Neuronal stem cell (in vitro differentiated cells): ENCODE data around the gene PRKCE.

Source experiments
- DNase-seq: peaks from one replicate; pipeline ENCODE4 v3.0.0-alpha.2; 2013; ENCODE audit warnings: low spot score
- H2AFZ ChIP-seq: one replicate; pipeline ENCODE4 v1.6.1; 2013; ENCODE audit warnings: mild to moderate bottlenecking, low read length, inconsistent platforms
- H2AK5ac ChIP-seq: 2 replicates; pipeline ENCODE4 v1.6.1; 2013; ENCODE audit warnings: low read depth, mild to moderate bottlenecking, inconsistent platforms, low read length, moderate library complexity, mixed read lengths
- H2BK120ac ChIP-seq: 2 replicates; pipeline ENCODE4 v1.6.1; 2013; ENCODE audit warnings: low read depth, mild to moderate bottlenecking, inconsistent platforms, low read length, moderate library complexity, mixed read lengths
- H2BK12ac ChIP-seq: one replicate; pipeline ENCODE4 v1.6.1; 2013; ENCODE audit warnings: low read length, inconsistent platforms
- H2BK15ac ChIP-seq: 2 replicates; pipeline ENCODE4 v1.6.1; 2013; ENCODE audit warnings: mild to moderate bottlenecking, low read length, inconsistent platforms, mixed read lengths
- H2BK5ac ChIP-seq: one replicate; pipeline ENCODE4 v1.6.1; 2013; ENCODE audit warnings: inconsistent platforms, mild to moderate bottlenecking, low read length, moderate library complexity
- H3K14ac ChIP-seq: one replicate; pipeline ENCODE4 v1.6.1; 2013; ENCODE audit warnings: low read length, inconsistent platforms
- H3K18ac ChIP-seq: 2 replicates; pipeline ENCODE4 v1.6.1; 2013; ENCODE audit warnings: low read length, inconsistent platforms
- H3K23ac ChIP-seq: 2 replicates; pipeline ENCODE4 v1.6.1; 2013; ENCODE audit warnings: low read depth, mild to moderate bottlenecking, mixed read lengths, low read length, inconsistent platforms; ENCODE audit not compliant: poor library complexity
- H3K27ac ChIP-seq: replicated peaks from 3 replicates; pipeline ENCODE4 v1.5.1; 2013; ENCODE audit warnings: low read length, inconsistent platforms
- H3K27me3 ChIP-seq, 3 experiments: 2 replicates each; pipeline ENCODE4 v1.6.1; 2013; ENCODE audit warnings: low read length in 3 of 3, mild to moderate bottlenecking in 2 of 3, inconsistent platforms in 1 of 3, low read depth in 1 of 3, mixed read lengths in 1 of 3, moderate library complexity in 1 of 3; ENCODE audit not compliant: control insufficient read depth in 3 of 3, insufficient read depth in 3 of 3
- H3K36me3 ChIP-seq, 2 donors: replicated peaks in 1 of 2; 2 replicates each; pipeline ENCODE4 v1.6.1; 2013; ENCODE audit warnings: low read length in 2 of 2; ENCODE audit not compliant: control insufficient read depth in 2 of 2, insufficient read depth in 2 of 2
- H3K4ac ChIP-seq: 2 replicates; pipeline ENCODE4 v1.6.1; 2013; ENCODE audit warnings: inconsistent platforms, mild to moderate bottlenecking, low read length, moderate library complexity
- H3K4me1 ChIP-seq, 2 donors: 1 replicate in 1 of 2; 2 replicates in 1 of 2; pipeline ENCODE4 v1.6.1; 2013; ENCODE audit warnings: low read length in 2 of 2, low read depth in 1 of 2; ENCODE audit not compliant: control insufficient read depth in 2 of 2, insufficient read depth in 1 of 2
- H3K4me2 ChIP-seq: one replicate; pipeline ENCODE4 v1.6.1; 2013; ENCODE audit warnings: mild to moderate bottlenecking, low read length, inconsistent platforms; ENCODE audit not compliant: insufficient read depth, poor library complexity, severe bottlenecking
- H3K4me3 ChIP-seq, 2 donors: 2 replicates each; pipeline ENCODE4 v1.5.1; 2013; ENCODE audit warnings: low read length in 2 of 2, mild to moderate bottlenecking in 2 of 2, inconsistent platforms in 1 of 2, moderate library complexity in 1 of 2
- H3K79me1 ChIP-seq: one replicate; pipeline ENCODE4 v1.6.1; 2013; ENCODE audit warnings: low read depth, mild to moderate bottlenecking, inconsistent platforms, low read length, moderate library complexity
- H3K9ac ChIP-seq: one replicate; pipeline ENCODE4 v1.6.1; 2013; ENCODE audit warnings: mild to moderate bottlenecking, low read depth, low read length, inconsistent platforms; ENCODE audit not compliant: poor library complexity
- H3K9me3 ChIP-seq, 2 donors: replicated peaks in 1 of 2; 2 replicates each; pipeline versions ENCODE3 to v1.6.1; 2013; ENCODE audit warnings: low read length in 2 of 2, mild to moderate bottlenecking in 2 of 2, inconsistent platforms in 1 of 2, low read depth in 1 of 2, mixed read lengths in 1 of 2, moderate library complexity in 1 of 2; ENCODE audit not compliant: control insufficient read depth in 2 of 2, insufficient read depth in 1 of 2
- H4K8ac ChIP-seq: one replicate; pipeline ENCODE4 v1.6.1; 2013; ENCODE audit warnings: low read depth, mild to moderate bottlenecking, inconsistent platforms, low read length, moderate library complexity
- H4K91ac ChIP-seq: one replicate; pipeline ENCODE4 v1.6.1; 2013; ENCODE audit warnings: low read length, low read depth, mild to moderate bottlenecking, inconsistent platforms; ENCODE audit not compliant: poor library complexity
- WGBS, 2 donors: extraction: QIAGEN DNeasy Blood & Tissue Kit; methylation state at CpG; one replicate each; pipeline ENCODE4 v1.1.7; 2013; ENCODE audit warnings: missing lambda C conversion rate in 2 of 2, mixed read lengths in 1 of 2; ENCODE audit not compliant: insufficient read length in 2 of 2, insufficient replicate concordance in 1 of 2; ENCODE audit errors: extremely low coverage in 2 of 2; 5-methylcytosine and 5-hydroxymethylcytosine counted together

Gene PRKCE

DNA sequence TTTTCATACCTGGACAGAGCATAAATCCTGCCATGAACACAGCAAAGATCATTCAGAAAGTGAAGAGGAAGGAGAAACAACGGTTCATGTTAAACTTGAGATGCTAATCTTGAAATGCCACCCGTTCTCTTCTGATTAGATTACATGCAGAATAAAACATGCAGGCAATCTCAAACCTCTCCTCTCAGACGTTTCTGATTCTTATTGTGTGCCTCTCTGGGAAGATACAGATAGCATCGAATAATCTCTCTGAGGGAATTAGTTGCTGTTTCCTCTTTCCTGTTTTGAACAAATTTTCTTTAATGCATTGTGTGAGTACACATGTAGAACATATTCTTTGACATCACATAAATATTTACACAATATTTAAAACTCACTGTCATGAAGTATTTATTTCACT is 313.4 kb downstream of the PRKCE start:
- DNase-seq, result no peak
- H2AK5ac ChIP-seq, result no peak overlapping the region
- no peak overlapping the region for H2BK120ac ChIP-seq
- no peaks in the 10 kb centered on the region for H3K79me1 ChIP-seq
- no peak overlapping the region for H3K4ac ChIP-seq
- H3K9ac ChIP-seq, result no peak overlapping the region
- no peak overlapping the region for H4K8ac ChIP-seq
- H3K4me1 ChIP-seq, result no peaks in the 10 kb centered on the region
- H3K23ac ChIP-seq, result no peak overlapping the region
- H3K27ac ChIP-seq, result no peak overlapping the region
- H3K27me3 ChIP-seq, result no peaks in the 10 kb centered on the region
- no peak overlapping the region for H2BK5ac ChIP-seq
- no peak overlapping the region for H2AFZ ChIP-seq
- no peak overlapping the region for H3K4me3 ChIP-seq
- no peak overlapping the region for H3K18ac ChIP-seq
- H3K36me3 ChIP-seq, result no peaks in the 10 kb centered on the region
- WGBS, 2 donors, result no CpG with 5 or more reads among the region's 4 CpGs
- no peak overlapping the region for H2BK12ac ChIP-seq
- H3K9me3 ChIP-seq, result no peaks in the 10 kb centered on the region
- H2BK15ac ChIP-seq, result no peak overlapping the region
- H3K14ac ChIP-seq, result no peak overlapping the region
- no peak overlapping the region for H3K4me2 ChIP-seq
- no peak overlapping the region for H4K91ac ChIP-seq

GRCh38 chr2:45965871-45966498 is 314.5 kb downstream of the PRKCE start:
- no peak overlapping the region for H2BK12ac ChIP-seq
- no peak overlapping the region for H4K8ac ChIP-seq
- no peak overlapping the region for H3K4me3 ChIP-seq
- H3K79me1 ChIP-seq, result no peaks in the 10 kb centered on the region
- no peak overlapping the region for H3K4me2 ChIP-seq
- no peak overlapping the region for H3K9ac ChIP-seq
- WGBS, 2 donors, result no CpG with 5 or more reads among the region's 11 CpGs
- no peak for DNase-seq
- no peaks in the 10 kb centered on the region for H3K9me3 ChIP-seq
- H2AK5ac ChIP-seq, result no peak overlapping the region
- H3K14ac ChIP-seq, result no peak overlapping the region
- H3K4me1 ChIP-seq, result no peaks in the 10 kb centered on the region
- H2BK15ac ChIP-seq, result no peak overlapping the region
- H3K36me3 ChIP-seq, result no peaks in the 10 kb centered on the region
- H4K91ac ChIP-seq, result no peak overlapping the region
- no peak overlapping the region for H3K18ac ChIP-seq
- H3K4ac ChIP-seq, result no peak overlapping the region
- H2BK120ac ChIP-seq, result no peak overlapping the region
- H3K27ac ChIP-seq, result no peak overlapping the region
- no peaks in the 10 kb centered on the region for H3K27me3 ChIP-seq
- H2AFZ ChIP-seq, result no peak overlapping the region
- no peak overlapping the region for H2BK5ac ChIP-seq
- no peak overlapping the region for H3K23ac ChIP-seq

GRCh38 chr2:45968946-45969584 is 317.6 kb downstream of the PRKCE start:
- Histone ChIP-seq H2BK120ac (no peak overlapping the region), H3K9me3 (no peaks in the 10 kb centered on the region), H3K4me1 (no peaks in the 10 kb centered on the region), H3K4ac (no peak overlapping the region), H4K91ac (no peak overlapping the region), H3K27me3 (no peaks in the 10 kb centered on the region), H3K23ac (no peak overlapping the region), H3K27ac (no peak overlapping the region), H3K9ac (no peak overlapping the region), H2BK15ac (no peak overlapping the region), H3K79me1 (no peaks in the 10 kb centered on the region), H3K4me2 (no peak overlapping the region), H3K36me3 (no peaks in the 10 kb centered on the region), H3K4me3 (no peak overlapping the region), H3K18ac (no peak overlapping the region), H3K14ac (no peak overlapping the region), H2AFZ (no peak overlapping the region), H2BK5ac (no peak overlapping the region), H2AK5ac (no peak overlapping the region), H4K8ac (no peak overlapping the region), H2BK12ac (no peak overlapping the region)
- no CpG with 5 or more reads among the region's 14 CpGs for WGBS, 2 donors
- no peak for DNase-seq

DNA sequence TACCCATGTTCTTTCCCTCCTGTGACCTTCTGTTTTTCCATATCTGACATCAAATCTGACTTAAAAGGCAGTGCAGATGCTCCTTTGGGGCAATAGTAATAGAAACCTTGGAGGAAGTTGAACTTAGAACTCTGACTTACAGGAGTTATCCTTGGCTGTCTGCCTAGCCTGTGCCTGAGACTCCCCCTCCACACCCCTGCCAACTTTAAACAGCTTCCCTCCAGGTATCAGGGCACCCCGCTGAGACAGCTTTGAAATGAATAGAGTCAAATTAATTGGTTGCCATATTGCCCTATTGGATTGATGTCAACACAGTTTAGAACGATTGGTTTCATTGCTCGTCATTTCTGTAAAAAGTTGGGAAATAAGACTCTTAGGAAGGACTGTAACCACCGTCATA is 322.0 kb downstream of the PRKCE start:
- Histone ChIP-seq H2BK5ac (no peak overlapping the region), H3K4ac (no peak overlapping the region), H3K14ac (no peak overlapping the region), H3K4me2 (no peak overlapping the region), H2BK120ac (no peak overlapping the region), H3K4me1 (no peaks in the 10 kb centered on the region), H2BK12ac (no peak overlapping the region), H4K91ac (no peak overlapping the region), H3K9me3 (no peaks in the 10 kb centered on the region), H3K4me3 (no peak overlapping the region), H2BK15ac (no peak overlapping the region), H3K27ac (no peak overlapping the region), H3K27me3 (no peaks in the 10 kb centered on the region), H3K79me1 (no peaks in the 10 kb centered on the region), H4K8ac (no peak overlapping the region), H2AK5ac (no peak overlapping the region), H3K36me3 (no peaks in the 10 kb centered on the region), H3K18ac (no peak overlapping the region), H2AFZ (no peak overlapping the region), H3K9ac (no peak overlapping the region), H3K23ac (no peak overlapping the region)
- DNase-seq, result no peak
- WGBS, 2 donors, result no CpG with 5 or more reads among the region's 4 CpGs
